HG02840 (cell line): ENCODE results near the gene DPP6.
"Not testable (repeated sequence)": the region's sequence is repeated elsewhere in the genome, so short reads cannot be mapped to it uniquely, and the experiment has no call there.

Experiments
- ATAC-seq: cut with Tn5 transposase; IDR thresholded peaks from one replicate; pipeline ENCODE4 v1.9.1; 2021; ENCODE audit warnings: mild to moderate bottlenecking, moderate library complexity, moderate number of reproducible peaks; ENCODE audit not compliant: unreplicated experiment, low FRiP score

Gene DPP6

GRCh38 chr7:154051643-154052529 lies at the start of gene DPP6:
Gene DPP6 (plus strand): TSS chr7:154052398.
- not testable (repeated sequence) for ATAC-seq

GRCh38 chr7:154009423-154009911 lies 42.7 kb upstream of the DPP6 start:
- ATAC-seq, result not testable (repeated sequence)

GRCh38 chr7:154010726-154011568 lies 41.3 kb upstream of the DPP6 start:
- not testable (repeated sequence) for ATAC-seq

GRCh38 chr7:154012800-154013199 lies 39.4 kb upstream of the DPP6 start:
- ATAC-seq, result not testable (repeated sequence)

- ATAC-seq, result not testable (repeated sequence)
Observed at GRCh38 chr7:154015636-154016035, 36.6 kb upstream of the DPP6 start.

GRCh38 chr7:154018354-154018753 lies 33.8 kb upstream of the DPP6 start:
- ATAC-seq, result not testable (repeated sequence)

- ATAC-seq, result not testable (repeated sequence)
Observed at GRCh38 chr7:154027805-154028204, 24.4 kb upstream of the DPP6 start.

- not testable (repeated sequence) for ATAC-seq
Observed at GRCh38 chr7:154030476-154031080, 21.6 kb upstream of the DPP6 start.

- ATAC-seq, result not testable (repeated sequence)
Observed at GRCh38 chr7:154039466-154040165, 12.6 kb upstream of the DPP6 start.

- not testable (repeated sequence) for ATAC-seq
Observed at GRCh38 chr7:154050394-154050793, 1.8 kb upstream of the DPP6 start.

- not testable (repeated sequence) for ATAC-seq
Observed at GRCh38 chr7:154051006-154051642, 1.1 kb upstream of the DPP6 start.

GRCh38 chr7:154052530-154053252 lies 493 bp downstream of the DPP6 start:
- not testable (repeated sequence) for ATAC-seq

- not testable (repeated sequence) for ATAC-seq
Observed at GRCh38 chr7:154053466-154054312, 1.5 kb downstream of the DPP6 start.

GRCh38 chr7:154054664-154055063 lies 2.5 kb downstream of the DPP6 start:
- ATAC-seq, result not testable (repeated sequence)

GRCh38 chr7:154055491-154056106 lies 3.4 kb downstream of the DPP6 start:
- not testable (repeated sequence) for ATAC-seq

GRCh38 chr7:154058783-154059182 lies 6.6 kb downstream of the DPP6 start:
- ATAC-seq, result not testable (repeated sequence)

- ATAC-seq, result not testable (repeated sequence)
Observed at GRCh38 chr7:154060551-154060950, 8.4 kb downstream of the DPP6 start.
